HepG2 (cell line): ENCODE results near the gene EOMES. TPM values are rescaled to one million over a fixed set of nuclear protein-coding genes. Genes with fewer than 3 reads are reported as not detected.

ENCODE experiments used
- ATAC-seq: fragments of 200-7000 bp; cut with Tn5 transposase; 3 replicates; pipeline ENCODE4 v1.9.1; 2020; ENCODE audit warnings: mild to moderate bottlenecking, moderate library complexity
- BruUV-seq: library from RNA; stranded (reverse); fragments of 400-500 nt; replicated peaks from 2 replicates; lab custom pipeline; 2021; lab: Mats Ljungman, UMichigan
- CTCF ChIA-PET: fragments of 300-600 bp; formaldehyde crosslinking; extraction: SDS; loops from one replicate; lab custom pipeline; 2021; ENCODE audit warnings: low total read pairs, inconsistent platforms, low intra/inter-chr PET ratio; lab: Yijun Ruan, JAX
- POLR2A ChIA-PET: fragments of 350-600 bp; sonication (Branson Sonifier 250); formaldehyde crosslinking; loops from one replicate; lab custom pipeline; 2020; ENCODE audit warnings: antibody characterized with exemption, inconsistent platforms; lab: Yijun Ruan, JAX
- DNase-seq: peaks from one replicate; pipeline ENCODE4 v3.0.0-alpha.2; 2015; ENCODE audit warnings: low spot score
- FAIRE-seq: peaks from 3 replicates; lab custom pipeline; 2011; peaks lifted over from hg19 to GRCh38; lab: Jason Lieb, UNC
- H2AFZ ChIP-seq: one replicate; pipeline ENCODE4 v1.6.1; 2011; ENCODE audit warnings: low read length, inconsistent platforms
- H3K27ac ChIP-seq: fragments of 300-600 bp; 3 replicates; pipeline ENCODE4 v1.8.0; 2011; ENCODE audit warnings: mixed run types, mild to moderate bottlenecking, mixed read lengths, low read length, inconsistent platforms; ENCODE audit not compliant: insufficient read depth; ENCODE audit errors: extremely low read length
- H3K27me3 ChIP-seq, 2 experiments: fragments of 200-600 bp in 1 of 2; 2 replicates in 1 of 2; 3 replicates in 1 of 2; pipeline versions ENCODE4 v1.6.0 to v1.8.0; 2011; ENCODE audit warnings: low read length in 2 of 2, mild to moderate bottlenecking in 2 of 2, moderate library complexity in 2 of 2, inconsistent platforms in 1 of 2; ENCODE audit not compliant: insufficient read depth in 2 of 2, control insufficient read depth in 1 of 2
- H3K36me3 ChIP-seq, 2 experiments: fragments of 200-600 bp in 1 of 2; replicated peaks in 1 of 2; 2 replicates in 1 of 2; 3 replicates in 1 of 2; pipeline versions ENCODE4 v1.5.1 to v1.8.0; 2011; ENCODE audit warnings: low read length in 2 of 2, inconsistent platforms in 1 of 2; ENCODE audit not compliant: insufficient read depth in 2 of 2, control insufficient read depth in 1 of 2
- H3K4me1 ChIP-seq: 2 replicates; pipeline ENCODE4 v1.5.1; 2012; ENCODE audit warnings: low read length, inconsistent platforms; ENCODE audit not compliant: insufficient read depth
- H3K4me2 ChIP-seq: 2 replicates; pipeline ENCODE4 v1.6.0; 2011; ENCODE audit warnings: low read depth, low read length, inconsistent platforms
- H3K4me3 ChIP-seq, 3 experiments: fragments of 200-600 bp in 1 of 3; sonication (generic), shearing (Covaris generic) in 1 of 3; replicated peaks in 1 of 3; 2 replicates each; pipeline ENCODE4 v1.5.1; 2011 to 2016; ENCODE audit warnings: low read length in 3 of 3, inconsistent platforms in 2 of 3, low read depth in 2 of 3, mild to moderate bottlenecking in 2 of 3, control low read depth in 1 of 3, mixed read lengths in 1 of 3; ENCODE audit not compliant: insufficient read depth in 1 of 3
- H3K79me2 ChIP-seq: one replicate; pipeline ENCODE4 v1.6.1; 2011; ENCODE audit warnings: low read length, inconsistent platforms; ENCODE audit not compliant: insufficient read depth
- H3K9ac ChIP-seq: 2 replicates; pipeline ENCODE4 v1.6.0; 2011; ENCODE audit warnings: mild to moderate bottlenecking, low read depth, low read length, inconsistent platforms; ENCODE audit not compliant: insufficient read depth
- H3K9me3 ChIP-seq: 2 replicates; pipeline ENCODE4 v1.5.1; 2012; ENCODE audit warnings: mild to moderate bottlenecking, low read length
- H4K20me1 ChIP-seq: 2 replicates; pipeline ENCODE4 v1.6.0; 2011; ENCODE audit warnings: inconsistent platforms, mild to moderate bottlenecking, low read length, moderate library complexity; ENCODE audit not compliant: insufficient read depth
- BRD4 ChIP-seq: sonication (generic); formaldehyde crosslinking; IDR thresholded peaks from 2 replicates; pipeline ENCODE4 v1.4.0; 2020; ENCODE audit warnings: missing genetic modification reagents
- ONECUT2 ChIP-seq: sonication (generic); formaldehyde crosslinking; IDR thresholded peaks from 2 replicates; pipeline ENCODE4 v1.4.0; 2020; ENCODE audit warnings: missing genetic modification reagents
- RFX1 ChIP-seq: fragments of 450-650 bp; IDR thresholded peaks from 2 replicates; pipeline ENCODE4 v1.6.1; 2017
- STAT5B ChIP-seq: sonication (generic); formaldehyde crosslinking; IDR thresholded peaks from 2 replicates; pipeline ENCODE4 v1.4.0; 2020; ENCODE audit warnings: missing genetic modification reagents
- TBL1XR1 ChIP-seq: fragments of 150-350 bp; IDR thresholded peaks from 2 replicates; pipeline ENCODE4 v1.6.1; 2014; ENCODE audit warnings: borderline replicate concordance, low read length; ENCODE audit not compliant: partially characterized antibody
- TBX2 ChIP-seq: sonication (generic); formaldehyde crosslinking; IDR thresholded peaks from 2 replicates; pipeline ENCODE4 v1.5.0; 2020; ENCODE audit warnings: missing genetic modification reagents, mild to moderate bottlenecking, borderline replicate concordance
- ZBTB20 ChIP-seq: sonication (generic); formaldehyde crosslinking; IDR thresholded peaks from 2 replicates; pipeline ENCODE4 v1.8.1; 2023; ENCODE audit warnings: missing genetic modification reagents, low read depth, mild to moderate bottlenecking, borderline replicate concordance
- ZNF160 ChIP-seq: sonication (generic); formaldehyde crosslinking; IDR thresholded peaks from 2 replicates; pipeline ENCODE4 v1.8.0; 2022; ENCODE audit warnings: mild to moderate bottlenecking, inconsistent platforms, missing genetic modification reagents
- ZNF367 ChIP-seq: sonication (generic); formaldehyde crosslinking; IDR thresholded peaks from 2 replicates; pipeline ENCODE4 v1.4.0; 2020; ENCODE audit warnings: missing genetic modification reagents, borderline replicate concordance
- ZNF605 ChIP-seq: sonication (generic); formaldehyde crosslinking; IDR thresholded peaks from 2 replicates; pipeline ENCODE4 v1.8.0; 2022; ENCODE audit warnings: mild to moderate bottlenecking, missing genetic modification reagents
- ZNF773 ChIP-seq: sonication (generic); formaldehyde crosslinking; IDR thresholded peaks from 2 replicates; pipeline ENCODE4 v1.4.0; 2020; ENCODE audit warnings: missing genetic modification reagents, borderline replicate concordance
- ZNF879 ChIP-seq: sonication (generic); formaldehyde crosslinking; IDR thresholded peaks from 2 replicates; pipeline ENCODE4 v1.8.1; 2023; ENCODE audit warnings: missing genetic modification reagents
- WGBS: methylation state at CpG from one replicate; pipeline ENCODE4 v1.1.6; 2017; ENCODE audit warnings: low lambda C conversion rate; 5-methylcytosine and 5-hydroxymethylcytosine counted together
- in situ Hi-C: cut with HindIII; loops from 2 replicates; pipeline ENCODE4 v1.10.0; 2017; ENCODE audit warnings: low pct_unique_long_range_greater_than_20kb; ENCODE audit not compliant: extremely low pct_ligation_motif_present
- intact Hi-C: fragments of 100-400 bp; cut with micrococcal nuclease; formaldehyde crosslinking; loops from one replicate; pipeline ENCODE4 v1.10.0; 2022; ENCODE audit not compliant: unreplicated experiment
- polyA plus RNA-seq, 8 experiments: library from polyadenylated mRNA; depleted of rRNA in 3 of 8; stranded (reverse) in 7 of 8; unstranded in 1 of 8; fragments of >200 nt; fragmentation: Illumina TruSeq in 4 of 8; extraction: Trizol in 4 of 8; gene quantifications; 2 replicates each; pipeline versions ENCODE4 v1.2.1 to v1.2.3, GENCODE V29; 2011 to 2016; ENCODE audit warnings: low read depth in 4 of 8, missing spikeins in 1 of 8, mixed read lengths in 1 of 8; ENCODE audit not compliant: insufficient read depth in 1 of 8
- total RNA-seq, 5 experiments: library from RNA; depleted of rRNA; stranded (reverse); fragments of >200 nt; fragmentation: Illumina TruSeq; extraction: Trizol; gene quantifications; 2 replicates each; pipeline ENCODE4 v1.2.3, GENCODE V29; 2016; ENCODE audit warnings: low read depth in 1 of 5
- TF ChIP-seq, protein P1 (sequence below): sonication (generic); formaldehyde crosslinking; IDR thresholded peaks from 2 replicates; pipeline ENCODE4 v1.4.0; 2020; ENCODE audit warnings: missing genetic modification reagents, borderline replicate concordance

The EOMES gene
- total and polyA plus RNA-seq, 2 of the 13 experiments (the other 11 are each of a cell fraction or from before 2014, with no cell fraction given), result 0.11 to 0.12 TPM

DNA sequence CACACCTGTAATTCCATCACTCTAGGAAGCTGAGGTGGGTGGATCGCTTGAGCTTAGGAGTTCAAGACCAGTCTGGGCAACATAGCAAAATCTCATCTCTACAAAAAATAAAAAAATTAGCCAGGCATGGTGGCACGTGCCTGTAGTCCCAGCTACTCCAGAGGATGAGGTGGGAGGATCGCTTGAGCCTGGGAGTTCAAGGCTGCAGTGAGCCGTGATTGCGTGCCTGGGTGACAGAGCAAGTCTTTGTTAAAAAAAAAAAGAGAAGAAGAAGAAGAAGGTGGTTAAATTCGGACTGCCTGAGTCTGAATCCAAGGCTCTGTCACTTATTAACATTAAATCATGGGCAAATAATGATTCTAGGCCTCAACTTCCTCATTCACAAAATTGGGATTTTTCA is 51.0 kb downstream of the EOMES start:
- POLR2A ChIA-PET, result no interaction called here
- in situ Hi-C loops, result loop anchor here (25.0 kb wide), 1 partner anchor 534 kb away; no protein-coding TSS in a partner anchor

More for the DNA sequence above, 51.0 kb downstream of the EOMES start:
- intact Hi-C loops, result no loop called here
- no peak overlapping the region for H3K4me2 ChIP-seq
- no peak for TF ChIP-seq TBL1XR1
- no peak for TF ChIP-seq RFX1
- TF ChIP-seq ZNF879 (CRISPR knock-in tag), result no peak
- TF ChIP-seq, protein P1, sequence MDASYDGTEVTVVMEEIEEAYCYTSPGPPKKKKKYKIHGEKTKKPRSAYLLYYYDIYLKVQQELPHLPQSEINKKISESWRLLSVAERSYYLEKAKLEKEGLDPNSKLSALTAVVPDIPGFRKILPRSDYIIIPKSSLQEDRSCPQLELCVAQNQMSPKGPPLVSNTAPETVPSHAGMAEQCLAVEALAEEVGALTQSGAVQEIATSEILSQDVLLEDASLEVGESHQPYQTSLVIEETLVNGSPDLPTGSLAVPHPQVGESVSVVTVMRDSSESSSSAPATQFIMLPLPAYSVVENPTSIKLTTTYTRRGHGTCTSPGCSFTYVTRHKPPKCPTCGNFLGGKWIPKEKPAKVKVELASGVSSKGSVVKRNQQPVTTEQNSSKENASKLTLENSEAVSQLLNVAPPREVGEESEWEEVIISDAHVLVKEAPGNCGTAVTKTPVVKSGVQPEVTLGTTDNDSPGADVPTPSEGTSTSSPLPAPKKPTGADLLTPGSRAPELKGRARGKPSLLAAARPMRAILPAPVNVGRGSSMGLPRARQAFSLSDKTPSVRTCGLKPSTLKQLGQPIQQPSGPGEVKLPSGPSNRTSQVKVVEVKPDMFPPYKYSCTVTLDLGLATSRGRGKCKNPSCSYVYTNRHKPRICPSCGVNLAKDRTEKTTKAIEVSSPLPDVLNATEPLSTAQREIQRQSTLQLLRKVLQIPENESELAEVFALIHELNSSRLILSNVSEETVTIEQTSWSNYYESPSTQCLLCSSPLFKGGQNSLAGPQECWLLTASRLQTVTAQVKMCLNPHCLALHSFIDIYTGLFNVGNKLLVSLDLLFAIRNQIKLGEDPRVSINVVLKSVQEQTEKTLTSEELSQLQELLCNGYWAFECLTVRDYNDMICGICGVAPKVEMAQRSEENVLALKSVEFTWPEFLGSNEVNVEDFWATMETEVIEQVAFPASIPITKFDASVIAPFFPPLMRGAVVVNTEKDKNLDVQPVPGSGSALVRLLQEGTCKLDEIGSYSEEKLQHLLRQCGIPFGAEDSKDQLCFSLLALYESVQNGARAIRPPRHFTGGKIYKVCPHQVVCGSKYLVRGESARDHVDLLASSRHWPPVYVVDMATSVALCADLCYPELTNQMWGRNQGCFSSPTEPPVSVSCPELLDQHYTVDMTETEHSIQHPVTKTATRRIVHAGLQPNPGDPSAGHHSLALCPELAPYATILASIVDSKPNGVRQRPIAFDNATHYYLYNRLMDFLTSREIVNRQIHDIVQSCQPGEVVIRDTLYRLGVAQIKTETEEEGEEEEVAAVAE, result no peak
- TF ChIP-seq STAT5B (CRISPR knock-in tag), result no peak
- no peak for TF ChIP-seq TBX2
- TF ChIP-seq ZNF160, result no peak
- TF ChIP-seq ZBTB20 (CRISPR knock-in tag), result no peak
- no peak for TF ChIP-seq ZNF773 (CRISPR knock-in tag)
- TF ChIP-seq ZNF367 (CRISPR knock-in tag), result no peak
- TF ChIP-seq ZNF605, result no peak
- no peak for TF ChIP-seq BRD4 (CRISPR knock-in tag)
- no peak for TF ChIP-seq ONECUT2 (CRISPR knock-in tag)
- TF ChIP-seq, all 625 proteins: peak for 0
- no TSS peak for BruUV-seq
- Histone ChIP-seq H3K27ac (no peak overlapping the region), H4K20me1 (no peaks in the 10 kb centered on the region), H3K9ac (no peak overlapping the region), H3K36me3 (no peaks in the 10 kb centered on the region), H3K79me2 (no peaks in the 10 kb centered on the region), H3K4me3 (no peak overlapping the region), H3K4me1 (peaks cover 15% of the 10 kb centered on the region), H2AFZ (no peak overlapping the region), H3K27me3 (peaks cover 0 to 4% of the 10 kb centered on the region in 2 experiments; a peak in 1 of 5 replicates), H3K9me3 (no peaks in the 10 kb centered on the region)
- WGBS, result 21% methylated on average over 6 of the region's 6 CpGs
- CTCF ChIA-PET, result no interaction called here
- FAIRE-seq (no peak), DNase-seq (no peak), ATAC-seq (no peak)
